Measurements from ENCODE around the gene TXLNB. TPM values are rescaled to one million over a fixed set of nuclear protein-coding genes. Genes with fewer than 3 reads are reported as not detected.

The TXLNB gene
- total and polyA plus RNA-seq, 2 donors (not counting 3 experiments of a cell fraction or from before 2014, with no cell fraction given) = 0.04 to 0.18 TPM

- Histone ChIP-seq H3K9me1 (replicated peaks; ENCODE audit: control insufficient read depth, extremely low read depth, insufficient read depth, low read length) (no peaks in the 10 kb centered on the region), H3K4me3 (replicated peaks in 1 of 3; ENCODE audit: insufficient read depth in 1 of 3, low read depth in 1 of 3, low read length in 3 of 3) (no peak overlapping the region), H3K27ac (ENCODE audit: insufficient read depth, low read depth, low read length) (no peak overlapping the region), H2AFZ (ENCODE audit: low read depth, low read length) (no peak overlapping the region), H3K4me2 (ENCODE audit: insufficient read depth, low read length) (no peak overlapping the region), H3K36me3 (ENCODE audit: control insufficient read depth in 2 of 2, extremely low read depth in 1 of 2, insufficient read depth in 2 of 2, low read length in 2 of 2) (no peaks in the 10 kb centered on the region), H3K9ac (replicated peaks; ENCODE audit: extremely low read depth, insufficient read depth, low read length) (no peak overlapping the region), H4K20me1 (replicated peaks; ENCODE audit: control insufficient read depth, extremely low read depth, insufficient read depth, low read length) (no peaks in the 10 kb centered on the region), H3K9me3 (replicated peaks; ENCODE audit: control insufficient read depth, insufficient read depth, low read length) (no peaks in the 10 kb centered on the region), H3K79me2 (ENCODE audit: control insufficient read depth, insufficient read depth, low read length) (no peaks in the 10 kb centered on the region), H3K27me3 (ENCODE audit: control insufficient read depth in 2 of 2, insufficient read depth in 2 of 2, low read length in 2 of 2) (peaks cover 0 to 3% of the 10 kb centered on the region in 2 experiments), H3K4me1 (ENCODE audit: control insufficient read depth, extremely low read depth, insufficient read depth, low read length) (no peaks in the 10 kb centered on the region)
- BruUV-seq (replicated peaks) = no TSS peak
- DNase-seq (ENCODE audit: low read depth, low spot score) (no peak), FAIRE-seq (no peak)
- POLR2A ChIA-PET = no interaction called here
- CTCF ChIA-PET = no interaction called here
- intact Hi-C loops (cut with micrococcal nuclease) (no loop called here), dilution Hi-C loops (cut with MboI; ENCODE audit: extremely low pct_ligation_motif_present, low sequenced_read_pairs) (no loop called here)
- TF ChIP-seq POLR2AphosphoS5 (IDR thresholded peaks at IDR 0.05; ENCODE audit: insufficient read depth, low read depth, low read length) (no peak), FOS (IDR thresholded peaks at IDR 0.05; ENCODE audit: borderline replicate concordance, insufficient read depth, low read length) (no peak), EZH2 (IDR thresholded peaks at IDR 0.05; ENCODE audit: borderline replicate concordance, low read depth, low read length, severe bottlenecking) (no peak), MYC (IDR thresholded peaks at IDR 0.05; ENCODE audit: low read depth, low read length) (no peak), MAX (IDR thresholded peaks at IDR 0.05; ENCODE audit: insufficient read depth, insufficient read length) (no peak)
Observed at GRCh38 chr6:139194740-139195139, 97.1 kb downstream of the TXLNB start.

Other genes with a start within 250 kb of the TXLNB start
- 16.7 and 18.2 TPM in 2 replicates for gene HECA, start 156.9 kb downstream of the TXLNB start, total RNA-seq
- 4.1 and 5.8 TPM in 2 replicates for gene HECA, start 156.9 kb downstream of the TXLNB start, polyA plus RNA-seq
- 81.1 and 82.3 TPM in 2 replicates for gene CITED2, start 82.7 kb upstream of the TXLNB start, total RNA-seq
- gene CITED2, start 82.7 kb upstream of the TXLNB start, polyA plus RNA-seq = 85.7 and 155 TPM in 2 replicates

Data from endothelial cell of umbilical vein (primary cell).